H1 (cell line): ENCODE results near the gene AGO3. TPM values are rescaled to one million over a fixed set of nuclear protein-coding genes. Genes with fewer than 3 reads are reported as not detected.
"Not testable (repeated sequence)": the region's sequence is repeated elsewhere in the genome, so short reads cannot be mapped to it uniquely, and the experiment has no call there.

Experiments used
- CTCF ChIA-PET: fragments of 300-600 bp; sonication (Branson Sonifier 250); formaldehyde crosslinking; loops from one replicate; lab custom pipeline; 2021; ENCODE audit not compliant: partially characterized antibody; lab: Charles Lee
- POLR2A ChIA-PET: fragments of 300-600 bp; sonication (Branson Sonifier 250); formaldehyde crosslinking; loops from one replicate; lab custom pipeline; 2021; ENCODE audit warnings: inconsistent platforms; ENCODE audit not compliant: partially characterized antibody; lab: Charles Lee
- DNase-seq, 2 experiments: peaks; one replicate each; pipeline versions ENCODE4 v3.0.0 to v3.0.0-alpha.2; 2010 to 2022; ENCODE audit warnings: low spot score in 2 of 2, low read depth in 1 of 2, mixed read lengths in 1 of 2
- FAIRE-seq: peaks from 2 replicates; lab custom pipeline; 2011; peaks lifted over from hg19 to GRCh38; lab: Jason Lieb, UNC
- H2AFZ ChIP-seq: 2 replicates; pipeline ENCODE4 v1.8.1; 2012; ENCODE audit warnings: low read length, inconsistent platforms
- H2AK5ac ChIP-seq: 2 replicates; pipeline ENCODE4 v1.6.1; 2013; ENCODE audit warnings: low read depth, low read length
- H2BK120ac ChIP-seq: replicated peaks from 2 replicates; pipeline ENCODE3; 2013; ENCODE audit warnings: low read depth, low read length, inconsistent platforms
- H2BK12ac ChIP-seq: 2 replicates; pipeline ENCODE4 v1.6.1; 2013; ENCODE audit warnings: low read depth, low read length
- H2BK15ac ChIP-seq: 2 replicates; pipeline ENCODE4 v1.6.1; 2013; ENCODE audit warnings: low read length
- H2BK20ac ChIP-seq: 2 replicates; pipeline ENCODE4 v1.6.1; 2013; ENCODE audit warnings: low read length
- H2BK5ac ChIP-seq: 2 replicates; pipeline ENCODE4 v1.6.1; 2013; ENCODE audit warnings: low read depth, low read length
- H3K14ac ChIP-seq: 2 replicates; pipeline ENCODE4 v1.6.1; 2013; ENCODE audit warnings: inconsistent platforms; ENCODE audit not compliant: insufficient read length
- H3K18ac ChIP-seq: 2 replicates; pipeline ENCODE4 v1.6.1; 2013; ENCODE audit warnings: low read length; ENCODE audit errors: extremely low read depth
- H3K23ac ChIP-seq: 2 replicates; pipeline ENCODE4 v1.6.1; 2013; ENCODE audit warnings: inconsistent platforms; ENCODE audit not compliant: insufficient read length
- H3K23me2 ChIP-seq: 2 replicates; pipeline ENCODE4 v1.6.1; 2013; ENCODE audit warnings: low read depth, low read length
- H3K27ac ChIP-seq: 2 replicates; pipeline ENCODE4 v1.6.1; 2011; ENCODE audit warnings: low read depth, low read length, inconsistent platforms
- H3K27me3 ChIP-seq, 4 experiments: replicated peaks in 1 of 4; 1 replicate in 1 of 4; 2 replicates in 3 of 4; pipeline versions ENCODE4 v1.6.1 to v1.8.1; 2011 to 2013; ENCODE audit warnings: low read length in 3 of 4, mild to moderate bottlenecking in 3 of 4, inconsistent platforms in 2 of 4, mixed read lengths in 2 of 4, moderate library complexity in 1 of 4; ENCODE audit not compliant: control insufficient read depth in 3 of 4, insufficient read depth in 3 of 4; ENCODE audit errors: extremely low read depth in 1 of 4
- H3K36me3 ChIP-seq, 4 experiments: 2 replicates each; pipeline versions ENCODE4 v1.6.1 to v1.8.1; 2011 to 2013; ENCODE audit warnings: mild to moderate bottlenecking in 4 of 4, low read length in 3 of 4, moderate library complexity in 2 of 4, control low read depth in 1 of 4, inconsistent platforms in 1 of 4; ENCODE audit not compliant: insufficient read depth in 4 of 4, control insufficient read depth in 2 of 4
- H3K4ac ChIP-seq: replicated peaks from 2 replicates; pipeline ENCODE3; 2013; ENCODE audit warnings: low read length, low read depth, mixed read lengths, inconsistent platforms; ENCODE audit not compliant: insufficient read length
- H3K4me1 ChIP-seq, 4 experiments: replicated peaks in 1 of 4; 1 replicate in 1 of 4; 2 replicates in 3 of 4; pipeline versions ENCODE4 v1.6.1 to v1.8.1; 2011 to 2013; ENCODE audit warnings: low read length in 3 of 4, inconsistent platforms in 2 of 4, mixed read lengths in 1 of 4; ENCODE audit not compliant: insufficient read depth in 4 of 4, control insufficient read depth in 3 of 4
- H3K4me2 ChIP-seq, 2 experiments: 2 replicates each; pipeline versions ENCODE4 v1.6.1 to v1.8.1; 2011 to 2013; ENCODE audit warnings: low read depth in 2 of 2, low read length in 2 of 2, control low read depth in 1 of 2, inconsistent platforms in 1 of 2, mild to moderate bottlenecking in 1 of 2; ENCODE audit not compliant: insufficient read depth in 1 of 2
- H3K4me3 ChIP-seq, 4 experiments: fragments of 200-600, 300-600 bp in 1 of 4; sonication (generic), shearing (Covaris generic), sonication (Bioruptor Twin) in 1 of 4; 2 replicates each; pipeline versions ENCODE4 v1.5.1 to v1.8.1; 2011 to 2016; ENCODE audit warnings: low read length in 4 of 4, low read depth in 3 of 4, control low read depth in 2 of 4, inconsistent platforms in 2 of 4, mild to moderate bottlenecking in 2 of 4, mixed read lengths in 1 of 4, moderate library complexity in 1 of 4; ENCODE audit not compliant: insufficient read depth in 2 of 4; ENCODE audit errors: extremely low read depth in 1 of 4
- H3K56ac ChIP-seq: replicated peaks from 2 replicates; pipeline ENCODE3; 2013; ENCODE audit warnings: low read depth, mild to moderate bottlenecking, mixed read lengths, low read length, inconsistent platforms; ENCODE audit not compliant: insufficient read length
- H3K79me1 ChIP-seq: 2 replicates; pipeline ENCODE4 v1.6.1; 2013; ENCODE audit warnings: low read depth, low read length, control low read depth
- H3K79me2 ChIP-seq, 2 experiments: 2 replicates each; pipeline versions ENCODE4 v1.6.1 to v1.8.1; 2012 to 2013; ENCODE audit warnings: low read length in 2 of 2, mild to moderate bottlenecking in 2 of 2, inconsistent platforms in 1 of 2; ENCODE audit not compliant: insufficient read depth in 2 of 2, control insufficient read depth in 1 of 2
- H3K9ac ChIP-seq, 4 experiments: replicated peaks in 1 of 4; 1 replicate in 1 of 4; 2 replicates in 3 of 4; pipeline versions ENCODE4 v1.6.1 to v1.8.1; 2011 to 2013; ENCODE audit warnings: low read depth in 3 of 4, low read length in 3 of 4, control low read depth in 2 of 4, mild to moderate bottlenecking in 2 of 4, moderate library complexity in 2 of 4, inconsistent platforms in 1 of 4; ENCODE audit errors: extremely low read depth in 1 of 4
- H3K9me3 ChIP-seq, 2 experiments: 2 replicates each; pipeline versions ENCODE4 v1.6.1 to v1.8.1; 2012 to 2013; ENCODE audit warnings: mild to moderate bottlenecking in 2 of 2, moderate library complexity in 2 of 2, control low read depth in 1 of 2, inconsistent platforms in 1 of 2, low read depth in 1 of 2, low read length in 1 of 2, mixed read lengths in 1 of 2; ENCODE audit not compliant: insufficient read depth in 2 of 2
- H4K20me1 ChIP-seq, 2 experiments: replicated peaks in 1 of 2; 2 replicates each; pipeline versions ENCODE3 to v1.8.1; 2011 to 2013; ENCODE audit warnings: inconsistent platforms in 2 of 2, low read length in 2 of 2, mild to moderate bottlenecking in 1 of 2; ENCODE audit not compliant: insufficient read depth in 2 of 2, control insufficient read depth in 1 of 2
- H4K5ac ChIP-seq: 2 replicates; pipeline ENCODE4 v1.6.1; 2013; ENCODE audit warnings: low read length, low read depth, mixed read lengths, inconsistent platforms; ENCODE audit not compliant: insufficient read length
- H4K8ac ChIP-seq: 2 replicates; pipeline ENCODE4 v1.8.0; 2013; ENCODE audit warnings: mild to moderate bottlenecking, moderate library complexity, low read length, inconsistent platforms; ENCODE audit not compliant: insufficient read depth; ENCODE audit errors: extremely low read depth
- H4K91ac ChIP-seq: replicated peaks from 2 replicates; pipeline ENCODE3; 2013; ENCODE audit warnings: low read length, mixed read lengths, inconsistent platforms; ENCODE audit not compliant: insufficient read length
- ATF3 ChIP-seq: IDR thresholded peaks from 2 replicates; pipeline ENCODE4 v1.6.1; 2011; ENCODE audit warnings: low read depth, mild to moderate bottlenecking, low read length; ENCODE audit not compliant: insufficient read depth
- MAFK ChIP-seq: IDR thresholded peaks from 2 replicates; pipeline ENCODE4 v1.6.1; 2012; ENCODE audit warnings: low read depth, mild to moderate bottlenecking, improper control_type of control experiment, low read length
- RFX5 ChIP-seq: IDR thresholded peaks from 2 replicates; pipeline ENCODE4 v1.6.1; 2011; ENCODE audit warnings: low read depth, low read length, improper control_type of control experiment, borderline replicate concordance
- SP4 ChIP-seq: IDR thresholded peaks from 2 replicates; pipeline ENCODE4 v1.6.1; 2012; ENCODE audit warnings: low read length, inconsistent platforms
- ZNF274 ChIP-seq: IDR thresholded peaks from 2 replicates; pipeline ENCODE4 v1.7.0; 2012; ENCODE audit warnings: low read length, borderline replicate concordance; ENCODE audit errors: extremely low read depth
- WGBS, 2 experiments: shearing (Covaris generic) in 1 of 2; methylation state at CpG; one replicate each; pipeline versions ENCODE4 v1.1.6 to v1.1.7; 2013 to 2015; ENCODE audit warnings: low lambda C conversion rate in 2 of 2, mixed read lengths in 2 of 2, inconsistent platforms in 1 of 2, low coverage in 1 of 2, missing lambda C conversion rate in 1 of 2; ENCODE audit not compliant: insufficient replicate concordance in 2 of 2, insufficient coverage in 1 of 2, insufficient read length in 1 of 2; ENCODE audit errors: extremely low coverage in 1 of 2, missing lambda C conversion rate in 1 of 2; 5-methylcytosine and 5-hydroxymethylcytosine counted together
- polyA plus RNA-seq, 7 experiments: library from polyadenylated mRNA; depleted of rRNA in 3 of 7; stranded (reverse) in 5 of 7; unstranded in 2 of 7; fragments of >200 nt in 5 of 7; fragments of 200-250 nt in 2 of 7; gene quantifications; 1 replicate in 5 of 7; 2 replicates in 1 of 7; 4 replicates in 1 of 7; pipeline versions ENCODE4 v1.2.1 to v1.2.3, GENCODE V29; 2011 to 2013; ENCODE audit warnings: missing spikeins in 2 of 7, mixed read lengths in 2 of 7
- total RNA-seq: library from RNA; stranded (reverse); fragmentation: NEBNext Ultra II Directional; extraction: Animal tissue kit (Norgen Biotek cat#: 25700); gene quantifications from 2 replicates; pipeline ENCODE4 v1.2.1, GENCODE V29; 2021

The AGO3 gene
- total and polyA plus RNA-seq, 2 of the 8 experiments (the other 6 are each of a cell fraction or from before 2014, with no cell fraction given) = 10.7 to 26.4 TPM

GRCh38 chr1:35962952-35963351 is 32.0 kb downstream of the AGO3 start (continued):
- TF ChIP-seq ZNF274 (no peak), ATF3 (no peak), SP4 (no peak), RFX5 (no peak), MAFK (no peak)

GRCh38 chr1:35964277-35964676 is 33.4 kb downstream of the AGO3 start:
- H4K20me1 ChIP-seq, H3K79me1 ChIP-seq, H4K91ac ChIP-seq, H3K27me3 ChIP-seq, H3K27ac ChIP-seq, H2BK120ac ChIP-seq, H3K9ac ChIP-seq, H3K56ac ChIP-seq, H2BK12ac ChIP-seq, H3K4me1 ChIP-seq, H3K23me2 ChIP-seq, H3K14ac ChIP-seq, H3K18ac ChIP-seq, DNase-seq, H2AK5ac ChIP-seq, H3K4me2 ChIP-seq, H3K4ac ChIP-seq, H4K5ac ChIP-seq, H3K9me3 ChIP-seq, H3K36me3 ChIP-seq, H2BK15ac ChIP-seq, H4K8ac ChIP-seq, FAIRE-seq, POLR2A ChIA-PET, H3K4me3 ChIP-seq, H2AFZ ChIP-seq, H3K79me2 ChIP-seq, H2BK20ac ChIP-seq, H2BK5ac ChIP-seq, H3K23ac ChIP-seq: not testable (repeated sequence)
- CTCF ChIA-PET = interaction anchor here (0.8 kb wide), 1 partner anchor 25 kb away, joined by 3 read pairs; no protein-coding TSS in a partner anchor
- 83% methylated on average over 1 of the region's 1 CpG; no CpG with 5 or more reads in 1 of the 2 experiments for WGBS, 2 experiments
